Measurements from ENCODE around the gene CYS1.

CYS1 gene

GRCh38 chr2:10009271-10009810 is 70.9 kb downstream of the CYS1 start:
- TF ChIP-seq CTCF (IDR thresholded peaks at IDR 0.05; ENCODE audit: extremely low read depth, insufficient read depth, missing control alignments) = no peak
- DNase-seq (ENCODE audit: low spot score) = no peak
- in situ Hi-C loops (cut with MboI; ENCODE audit: low pct_unique_long_range_greater_than_20kb, low sequenced_read_pairs, unreplicated experiment) = no loop called here

DNA sequence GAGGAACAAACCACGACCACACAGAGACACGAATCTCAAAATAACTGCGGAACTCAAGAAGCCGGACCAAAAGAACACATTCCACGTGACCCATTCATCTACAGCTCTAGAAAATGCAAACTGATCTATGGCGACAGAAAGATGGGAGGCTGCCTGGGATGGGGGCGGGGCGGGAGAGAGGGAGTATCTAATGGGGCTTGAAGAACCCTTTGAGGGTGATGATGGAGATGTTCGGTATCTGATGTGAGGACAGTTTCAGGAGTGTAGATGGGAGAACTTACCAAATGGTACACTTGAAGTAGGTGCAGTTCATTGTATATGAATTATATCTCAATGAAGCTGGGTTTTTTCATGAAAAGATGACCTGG is 71.4 kb downstream of the CYS1 start:
- TF ChIP-seq CTCF (IDR thresholded peaks at IDR 0.05; ENCODE audit: extremely low read depth, insufficient read depth, missing control alignments) = no peak
- in situ Hi-C loops (cut with MboI; ENCODE audit: low pct_unique_long_range_greater_than_20kb, low sequenced_read_pairs, unreplicated experiment) = no loop called here
- DNase-seq (ENCODE audit: low spot score) = no peak

GRCh38 chr2:10007921-10008808 is 72.0 kb downstream of the CYS1 start:
- no peak for DNase-seq (ENCODE audit: low spot score)
- no peak for TF ChIP-seq CTCF (IDR thresholded peaks at IDR 0.05; ENCODE audit: extremely low read depth, insufficient read depth, missing control alignments)
- in situ Hi-C loops (cut with MboI; ENCODE audit: low pct_unique_long_range_greater_than_20kb, low sequenced_read_pairs, unreplicated experiment) = no loop called here

DNA sequence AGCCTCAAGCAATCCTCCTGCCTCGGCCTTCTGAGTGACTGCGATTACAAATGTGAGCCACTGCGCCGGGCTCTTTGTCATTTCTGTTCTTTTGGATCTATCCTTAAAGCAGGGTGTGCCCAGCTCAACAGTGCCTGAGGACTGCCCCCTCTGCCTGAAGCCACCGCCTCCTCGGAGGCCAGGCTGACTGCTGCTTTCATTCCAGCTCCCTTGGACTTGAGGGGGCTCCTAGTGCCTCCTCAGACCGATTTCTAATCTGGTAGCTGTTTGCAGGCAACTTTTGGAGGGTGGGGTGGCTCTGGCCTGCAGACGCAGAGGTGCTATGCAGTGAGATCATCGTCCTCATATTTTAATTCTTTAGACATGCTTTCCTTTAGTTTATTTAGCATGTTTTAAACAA is 72.8 kb downstream of the CYS1 start:
- in situ Hi-C loops (cut with MboI; ENCODE audit: low pct_unique_long_range_greater_than_20kb, low sequenced_read_pairs, unreplicated experiment) = no loop called here
- DNase-seq (ENCODE audit: low spot score) = no peak

More for the DNA sequence above, 72.8 kb downstream of the CYS1 start:
- no peak for TF ChIP-seq CTCF (IDR thresholded peaks at IDR 0.05; ENCODE audit: extremely low read depth, insufficient read depth, missing control alignments)

Data from GM13977 (cell line).